ENCODE measurements around the gene RECK. TPM values are rescaled to one million over a fixed set of nuclear protein-coding genes. Genes with fewer than 3 reads are reported as not detected.

Gene RECK
- total and polyA plus RNA-seq, 2 experiments from 2014 or later: 8.1 to 11.6 TPM

DNA sequence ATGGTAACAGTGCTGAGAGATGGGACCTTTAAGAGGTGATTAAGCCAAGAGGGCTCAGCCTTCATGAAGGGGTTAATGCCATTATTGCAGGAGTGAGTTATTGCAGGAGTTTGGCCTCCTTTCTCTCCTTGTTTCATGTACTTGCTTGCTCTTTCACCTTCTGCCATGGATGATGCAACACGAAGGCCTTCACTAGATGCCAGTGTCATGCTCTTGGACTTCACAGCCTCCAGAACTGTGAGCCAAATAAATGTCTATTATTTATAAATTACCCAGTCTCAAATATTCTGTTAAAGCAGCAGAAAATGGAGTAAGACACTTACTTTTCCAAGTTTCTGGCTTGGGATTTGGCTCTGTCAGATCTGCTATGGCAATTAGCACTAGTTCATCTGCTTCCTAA lies 38.4 kb upstream of the RECK start:
- Mint-ChIP-seq H3K27ac (no peak overlapping the region), H3K9me3 (peaks cover 18% of the 10 kb centered on the region), H3K4me3 (no peak overlapping the region), H3K36me3 (ENCODE audit: low read depth) (no peaks in the 10 kb centered on the region), H3K4me1 (no peaks in the 10 kb centered on the region; the same call in 2 of the 3 replicates), H3K27me3 (ENCODE audit: insufficient read depth, low read depth, poor library complexity) (peaks cover 5% of the 10 kb centered on the region)
- DNase-seq (ENCODE audit: low spot score) (no peak), ATAC-seq (no peak)
- Histone ChIP-seq H3K4me2 (no peak overlapping the region), H3F3A (replicated peaks; ENCODE audit: low read depth) (no peaks in the 10 kb centered on the region), H3K27me3 (ENCODE audit: insufficient read depth) (no peaks in the 10 kb centered on the region), H3K79me2 (replicated peaks; ENCODE audit: insufficient read depth) (no peaks in the 10 kb centered on the region), H2AFZ (no peak overlapping the region), H3K4me3 (no peak overlapping the region), H3K9me2 (ENCODE audit: insufficient read depth) (no peaks in the 10 kb centered on the region; the same call in 1 of the 2 replicates), H3K36me3 (ENCODE audit: insufficient read depth) (no peaks in the 10 kb centered on the region), H3K4me1 (ENCODE audit: insufficient read depth) (no peaks in the 10 kb centered on the region), H3K27ac (ENCODE audit: low read depth) (no peak overlapping the region), H4K20me1 (replicated peaks; ENCODE audit: insufficient read depth) (no peaks in the 10 kb centered on the region)
- no peak for TF ChIP-seq EZH2 (IDR thresholded peaks at IDR 0.05; ENCODE audit: low read depth, unreplicated experiment)

DNA sequence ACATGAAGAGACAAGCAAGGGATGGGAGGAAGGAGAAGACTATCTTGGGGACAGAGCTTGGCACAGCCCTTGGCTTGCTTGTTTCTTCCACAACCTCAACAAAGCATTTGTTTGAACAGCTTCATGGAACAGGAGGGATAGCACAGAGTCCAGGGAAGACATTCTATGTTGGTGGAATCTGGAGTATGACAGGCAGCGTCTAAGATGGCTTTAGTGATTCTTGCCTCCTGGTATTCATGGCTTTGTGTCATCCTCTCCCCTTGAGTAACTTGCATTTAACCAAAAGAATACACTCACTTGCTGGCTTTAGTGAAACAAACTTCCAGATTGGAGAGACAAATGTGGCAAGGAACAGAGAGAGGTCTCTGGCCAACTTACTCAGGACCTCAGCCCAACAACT lies 30.8 kb upstream of the RECK start:
- Mint-ChIP-seq H3K4me1 (no peaks in the 10 kb centered on the region; the same call in 2 of the 3 replicates), H3K27me3 (ENCODE audit: insufficient read depth, low read depth, poor library complexity) (peaks cover 2% of the 10 kb centered on the region), H3K4me3 (no peak overlapping the region), H3K36me3 (ENCODE audit: low read depth) (no peaks in the 10 kb centered on the region), H3K9me3 (peaks cover 8% of the 10 kb centered on the region; the same call in 2 of the 3 replicates), H3K27ac (no peak overlapping the region)
- Histone ChIP-seq H3K27ac (ENCODE audit: low read depth) (no peak overlapping the region), H2AFZ (no peak overlapping the region), H3K36me3 (ENCODE audit: insufficient read depth) (no peaks in the 10 kb centered on the region), H3K4me1 (ENCODE audit: insufficient read depth) (no peaks in the 10 kb centered on the region), H3F3A (replicated peaks; ENCODE audit: low read depth) (no peaks in the 10 kb centered on the region), H4K20me1 (replicated peaks; ENCODE audit: insufficient read depth) (no peaks in the 10 kb centered on the region), H3K27me3 (ENCODE audit: insufficient read depth) (no peaks in the 10 kb centered on the region), H3K9me2 (ENCODE audit: insufficient read depth) (0 out of 2 replicates have a peak, but pooled peaks cover 6% of the 10 kb centered on the region), H3K79me2 (replicated peaks; ENCODE audit: insufficient read depth) (no peaks in the 10 kb centered on the region), H3K4me2 (no peak overlapping the region), H3K4me3 (no peak overlapping the region)
- ATAC-seq (no peak), DNase-seq (ENCODE audit: low spot score) (no peak)
- TF ChIP-seq NANOG (IDR thresholded peaks at IDR 0.05; ENCODE audit: borderline replicate concordance) (no peak), EZH2phosphoT487 (IDR thresholded peaks at IDR 0.05; ENCODE audit: unreplicated experiment) (no peak), JUNB (IDR thresholded peaks at IDR 0.05; ENCODE audit: unreplicated experiment) (no peak), STAT1 (IDR thresholded peaks at IDR 0.05; ENCODE audit: unreplicated experiment) (no peak), EZH2 (IDR thresholded peaks at IDR 0.05; ENCODE audit: low read depth, unreplicated experiment) (no peak), CREB1 (CRISPR knock-in tag; IDR thresholded peaks at IDR 0.05; ENCODE audit: low read depth) (no peak), POLR2AphosphoS5 (IDR thresholded peaks at IDR 0.05; ENCODE audit: low read depth) (no peak), ZNF114 (CRISPR knock-in tag; IDR thresholded peaks at IDR 0.05) (no peak), ETS1 (IDR thresholded peaks at IDR 0.05) (no peak), ZNF331 (CRISPR knock-in tag; IDR thresholded peaks at IDR 0.05; ENCODE audit: low read depth) (no peak)
- TF ChIP-seq, protein P1, sequence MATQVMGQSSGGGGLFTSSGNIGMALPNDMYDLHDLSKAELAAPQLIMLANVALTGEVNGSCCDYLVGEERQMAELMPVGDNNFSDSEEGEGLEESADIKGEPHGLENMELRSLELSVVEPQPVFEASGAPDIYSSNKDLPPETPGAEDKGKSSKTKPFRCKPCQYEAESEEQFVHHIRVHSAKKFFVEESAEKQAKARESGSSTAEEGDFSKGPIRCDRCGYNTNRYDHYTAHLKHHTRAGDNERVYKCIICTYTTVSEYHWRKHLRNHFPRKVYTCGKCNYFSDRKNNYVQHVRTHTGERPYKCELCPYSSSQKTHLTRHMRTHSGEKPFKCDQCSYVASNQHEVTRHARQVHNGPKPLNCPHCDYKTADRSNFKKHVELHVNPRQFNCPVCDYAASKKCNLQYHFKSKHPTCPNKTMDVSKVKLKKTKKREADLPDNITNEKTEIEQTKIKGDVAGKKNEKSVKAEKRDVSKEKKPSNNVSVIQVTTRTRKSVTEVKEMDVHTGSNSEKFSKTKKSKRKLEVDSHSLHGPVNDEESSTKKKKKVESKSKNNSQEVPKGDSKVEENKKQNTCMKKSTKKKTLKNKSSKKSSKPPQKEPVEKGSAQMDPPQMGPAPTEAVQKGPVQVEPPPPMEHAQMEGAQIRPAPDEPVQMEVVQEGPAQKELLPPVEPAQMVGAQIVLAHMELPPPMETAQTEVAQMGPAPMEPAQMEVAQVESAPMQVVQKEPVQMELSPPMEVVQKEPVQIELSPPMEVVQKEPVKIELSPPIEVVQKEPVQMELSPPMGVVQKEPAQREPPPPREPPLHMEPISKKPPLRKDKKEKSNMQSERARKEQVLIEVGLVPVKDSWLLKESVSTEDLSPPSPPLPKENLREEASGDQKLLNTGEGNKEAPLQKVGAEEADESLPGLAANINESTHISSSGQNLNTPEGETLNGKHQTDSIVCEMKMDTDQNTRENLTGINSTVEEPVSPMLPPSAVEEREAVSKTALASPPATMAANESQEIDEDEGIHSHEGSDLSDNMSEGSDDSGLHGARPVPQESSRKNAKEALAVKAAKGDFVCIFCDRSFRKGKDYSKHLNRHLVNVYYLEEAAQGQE (IDR thresholded peaks at IDR 0.05; ENCODE audit: unreplicated experiment): no peak
- TF ChIP-seq, protein P2, sequence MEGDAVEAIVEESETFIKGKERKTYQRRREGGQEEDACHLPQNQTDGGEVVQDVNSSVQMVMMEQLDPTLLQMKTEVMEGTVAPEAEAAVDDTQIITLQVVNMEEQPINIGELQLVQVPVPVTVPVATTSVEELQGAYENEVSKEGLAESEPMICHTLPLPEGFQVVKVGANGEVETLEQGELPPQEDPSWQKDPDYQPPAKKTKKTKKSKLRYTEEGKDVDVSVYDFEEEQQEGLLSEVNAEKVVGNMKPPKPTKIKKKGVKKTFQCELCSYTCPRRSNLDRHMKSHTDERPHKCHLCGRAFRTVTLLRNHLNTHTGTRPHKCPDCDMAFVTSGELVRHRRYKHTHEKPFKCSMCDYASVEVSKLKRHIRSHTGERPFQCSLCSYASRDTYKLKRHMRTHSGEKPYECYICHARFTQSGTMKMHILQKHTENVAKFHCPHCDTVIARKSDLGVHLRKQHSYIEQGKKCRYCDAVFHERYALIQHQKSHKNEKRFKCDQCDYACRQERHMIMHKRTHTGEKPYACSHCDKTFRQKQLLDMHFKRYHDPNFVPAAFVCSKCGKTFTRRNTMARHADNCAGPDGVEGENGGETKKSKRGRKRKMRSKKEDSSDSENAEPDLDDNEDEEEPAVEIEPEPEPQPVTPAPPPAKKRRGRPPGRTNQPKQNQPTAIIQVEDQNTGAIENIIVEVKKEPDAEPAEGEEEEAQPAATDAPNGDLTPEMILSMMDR (conservative IDR thresholded peaks at IDR 0.05; ENCODE audit: low read depth in 2 of 2): no peak
